HG03039 (cell line): ENCODE results near the gene TSC22D1.
"Not testable (repeated sequence)": the region's sequence is repeated elsewhere in the genome, so short reads cannot be mapped to it uniquely, and the experiment has no call there.

Experiments used
- ATAC-seq: cut with Tn5 transposase; IDR thresholded peaks from one replicate; pipeline ENCODE4 v1.9.1; 2021; ENCODE audit warnings: mild to moderate bottlenecking, moderate library complexity; ENCODE audit not compliant: unreplicated experiment

The TSC22D1 gene

GRCh38 chr13:44575741-44576350 is at the start of gene TSC22D1:
TSC22D1 (minus strand) TSS chr13:44576330; CDS start chr13:44576074, 256 bp downstream.
- ATAC-seq: no peak

- ATAC-seq: no peak
Observed at GRCh38 chr13:44622708-44623107, 46.6 kb upstream of the TSC22D1 start.

- no peak for ATAC-seq
Observed at GRCh38 chr13:44622261-44622660, 46.1 kb upstream of the TSC22D1 start.

GRCh38 chr13:44620057-44620456 is 43.9 kb upstream of the TSC22D1 start:
- no peak for ATAC-seq

- no peak for ATAC-seq
Observed at GRCh38 chr13:44619651-44620050, 43.5 kb upstream of the TSC22D1 start.

- ATAC-seq: no peak
Observed at GRCh38 chr13:44618326-44618725, 42.2 kb upstream of the TSC22D1 start.

GRCh38 chr13:44617648-44618047 is 41.5 kb upstream of the TSC22D1 start:
- ATAC-seq: no peak

- no peak for ATAC-seq
Observed at GRCh38 chr13:44609137-44609536, 33.0 kb upstream of the TSC22D1 start.

- ATAC-seq: no peak
Observed at GRCh38 chr13:44605721-44606120, 29.6 kb upstream of the TSC22D1 start.

- ATAC-seq: no peak
Observed at GRCh38 chr13:44605275-44605674, 29.1 kb upstream of the TSC22D1 start.

GRCh38 chr13:44601586-44601985 is 25.5 kb upstream of the TSC22D1 start:
- no peak for ATAC-seq

GRCh38 chr13:44593861-44594592 is 17.9 kb upstream of the TSC22D1 start:
- not testable (repeated sequence) for ATAC-seq

GRCh38 chr13:44592216-44592847 is 16.2 kb upstream of the TSC22D1 start:
- ATAC-seq: no peak

GRCh38 chr13:44591316-44591715 is 15.2 kb upstream of the TSC22D1 start:
- no peak for ATAC-seq

- no peak for ATAC-seq
Observed at GRCh38 chr13:44583137-44583536, 7.0 kb upstream of the TSC22D1 start.

- ATAC-seq: no peak
Observed at GRCh38 chr13:44578067-44578400, 1.9 kb upstream of the TSC22D1 start.

GRCh38 chr13:44577236-44578066 is 1.3 kb upstream of the TSC22D1 start:
- ATAC-seq: peak; percentile 64

GRCh38 chr13:44576351-44577235 is 463 bp upstream of the TSC22D1 start:
- ATAC-seq: peak; percentile 14

- ATAC-seq: no peak
Observed at GRCh38 chr13:44575035-44575434, 1.1 kb downstream of the TSC22D1 start.

- ATAC-seq: no peak
Observed at GRCh38 chr13:44574466-44574855, 1.7 kb downstream of the TSC22D1 start.
